ENCODE measurements around the gene SHISA9.

Gene SHISA9

DNA sequence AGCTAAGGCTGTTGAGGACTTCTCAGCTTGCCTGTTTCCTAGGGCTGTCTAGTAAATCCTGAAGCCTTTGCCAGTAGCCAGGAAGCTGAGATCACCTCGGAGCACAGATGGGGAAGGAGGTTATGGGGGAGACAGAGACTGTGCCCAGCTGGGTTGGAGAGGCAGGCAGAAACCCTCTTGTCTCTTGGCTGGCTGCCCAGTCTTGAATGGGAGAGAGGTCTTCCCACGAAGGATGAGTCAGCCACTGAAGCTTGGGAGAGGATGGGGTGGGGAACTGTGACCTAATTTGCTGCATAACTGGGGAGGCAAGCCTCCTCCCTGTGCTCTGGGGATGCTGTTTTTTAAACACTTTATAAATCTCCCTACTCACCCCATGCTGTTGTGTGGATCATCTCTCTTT is 69.8 kb downstream of the SHISA9 start:
- H3K4me3 ChIP-seq (ENCODE audit: low read depth, low read length), result no peak overlapping the region
- TF ChIP-seq CTCF (IDR thresholded peaks at IDR 0.05; ENCODE audit: control insufficient read depth, extremely low read depth, insufficient read depth), result no peak
- no peak for DNase-seq (ENCODE audit: low read depth)

DNA sequence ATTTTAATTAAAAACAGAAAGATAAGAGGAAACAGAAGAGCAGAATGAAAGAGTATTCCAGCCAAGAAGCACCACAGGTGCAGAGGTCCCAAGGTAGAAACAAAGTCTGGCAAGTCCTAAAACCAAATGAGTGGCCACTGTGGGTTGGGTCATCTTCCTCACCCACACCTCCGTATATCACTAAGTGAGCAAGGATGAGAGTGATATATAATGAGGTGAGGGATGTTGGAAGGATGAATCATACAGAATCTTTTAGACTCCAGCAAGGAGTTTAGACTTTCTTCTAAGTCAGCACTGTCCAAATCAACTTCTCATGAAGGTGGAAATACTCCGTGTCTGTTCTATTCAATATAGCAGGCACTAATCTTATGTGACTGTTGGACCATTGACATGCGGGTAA is 70.8 kb downstream of the SHISA9 start:
- TF ChIP-seq CTCF (IDR thresholded peaks at IDR 0.05; ENCODE audit: control insufficient read depth, extremely low read depth, insufficient read depth), result no peak
- no peak for DNase-seq (ENCODE audit: low read depth)

DNA sequence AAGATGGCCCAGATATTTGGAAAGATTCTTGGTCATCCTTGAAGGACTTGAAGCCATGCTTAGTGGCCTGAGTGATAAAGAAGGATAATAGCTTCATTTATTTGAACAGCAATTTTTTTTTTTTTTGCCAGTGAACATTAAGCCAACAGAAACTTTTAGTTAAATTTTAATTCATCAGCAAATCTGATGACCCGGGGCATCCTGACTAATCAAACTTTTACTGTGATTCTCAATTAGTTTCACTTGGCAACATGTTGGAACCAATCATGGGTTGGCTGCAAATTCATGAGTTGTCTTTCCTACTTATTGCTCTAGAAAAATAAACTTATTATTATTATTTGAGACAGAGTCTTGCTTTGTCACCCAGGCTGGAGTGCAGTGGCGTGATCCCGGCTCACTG is 74.4 kb downstream of the SHISA9 start:
- no peak for TF ChIP-seq CTCF (IDR thresholded peaks at IDR 0.05; ENCODE audit: control insufficient read depth, extremely low read depth, insufficient read depth)
- H3K4me3 ChIP-seq (ENCODE audit: low read depth, low read length), result no peak overlapping the region
- no peak for DNase-seq (ENCODE audit: low read depth)

More for the DNA sequence above, 70.8 kb downstream of the SHISA9 start:
- no peak overlapping the region for H3K4me3 ChIP-seq (ENCODE audit: low read depth, low read length)

- no peak overlapping the region for H3K4me3 ChIP-seq (ENCODE audit: low read depth, low read length)
- no peak for DNase-seq (ENCODE audit: low read depth)
- TF ChIP-seq CTCF (IDR thresholded peaks at IDR 0.05; ENCODE audit: control insufficient read depth, extremely low read depth, insufficient read depth), result no peak
These were observed 75.1 kb downstream of the SHISA9 start for GRCh38 chr16:12976496-12976895.

DNA sequence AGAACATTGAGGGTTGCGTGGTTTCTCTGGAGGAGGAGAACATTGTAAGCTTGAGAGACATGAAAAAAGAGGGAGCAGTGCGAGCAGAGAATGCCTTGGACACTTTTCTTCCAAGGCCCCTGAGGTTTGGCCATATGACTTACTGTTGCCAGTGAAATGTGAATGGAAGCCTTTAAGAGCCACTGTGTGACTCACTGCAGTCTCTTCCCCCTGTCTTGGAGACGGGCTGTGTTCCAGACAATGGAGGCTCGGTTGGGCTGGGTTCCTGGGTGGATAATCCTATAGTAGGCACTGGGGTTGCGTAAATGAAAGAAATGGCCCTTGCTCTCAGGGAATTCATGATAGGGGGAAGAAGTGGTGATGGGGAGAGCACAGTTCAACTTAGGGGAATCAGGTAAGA is 75.5 kb downstream of the SHISA9 start:
- no peak overlapping the region for H3K4me3 ChIP-seq (ENCODE audit: low read depth, low read length)
- no peak for TF ChIP-seq CTCF (IDR thresholded peaks at IDR 0.05; ENCODE audit: control insufficient read depth, extremely low read depth, insufficient read depth)

GRCh38 chr16:12985516-12985915 is 84.1 kb downstream of the SHISA9 start:
- DNase-seq (ENCODE audit: low read depth), result no peak
- no peak for TF ChIP-seq CTCF (IDR thresholded peaks at IDR 0.05; ENCODE audit: control insufficient read depth, extremely low read depth, insufficient read depth)
- no peak overlapping the region for H3K4me3 ChIP-seq (ENCODE audit: low read depth, low read length)

More for the DNA sequence above, 75.5 kb downstream of the SHISA9 start:
- DNase-seq (ENCODE audit: low read depth), result no peak

DNA sequence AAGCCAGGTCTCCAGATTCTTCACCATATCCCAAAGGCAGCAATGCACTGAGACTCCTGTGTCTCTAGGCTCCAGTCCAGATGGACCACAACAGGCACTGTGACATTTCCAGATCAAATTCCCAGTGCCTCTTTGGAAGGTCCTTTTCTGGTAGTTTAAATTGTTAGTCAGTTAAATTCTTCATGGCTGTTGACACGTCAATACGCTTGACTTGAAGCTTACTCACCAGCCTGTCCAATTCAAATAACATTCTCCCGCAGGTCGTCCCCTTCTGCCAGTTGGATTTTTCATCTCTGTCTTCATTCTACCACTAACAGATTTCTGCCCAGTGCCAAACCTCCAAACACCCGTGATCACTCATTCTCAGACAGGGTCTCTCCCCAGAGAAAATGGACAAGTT is 86.7 kb downstream of the SHISA9 start:
- DNase-seq (ENCODE audit: low read depth), result no peak
- no peak for TF ChIP-seq CTCF (IDR thresholded peaks at IDR 0.05; ENCODE audit: control insufficient read depth, extremely low read depth, insufficient read depth)
- no peak overlapping the region for H3K4me3 ChIP-seq (ENCODE audit: low read depth, low read length)
